Stimulated activated CD4-positive, alpha-beta T cell treated with anti-CD3 and anti-CD28 coated beads, Interleukin-2, amount 100 ng/mL, for 24 hours (primary cell): ENCODE measurements around the gene PHPT1.
"Not testable (repeated sequence)": the region's sequence is repeated elsewhere in the genome, so short reads cannot be mapped to it uniquely, and the experiment has no call there.

Experiments used
- DNase-seq, 2 donors: peaks; one replicate each; pipeline ENCODE4 v3.0.0-alpha.2; 2020

PHPT1 gene

DNA sequence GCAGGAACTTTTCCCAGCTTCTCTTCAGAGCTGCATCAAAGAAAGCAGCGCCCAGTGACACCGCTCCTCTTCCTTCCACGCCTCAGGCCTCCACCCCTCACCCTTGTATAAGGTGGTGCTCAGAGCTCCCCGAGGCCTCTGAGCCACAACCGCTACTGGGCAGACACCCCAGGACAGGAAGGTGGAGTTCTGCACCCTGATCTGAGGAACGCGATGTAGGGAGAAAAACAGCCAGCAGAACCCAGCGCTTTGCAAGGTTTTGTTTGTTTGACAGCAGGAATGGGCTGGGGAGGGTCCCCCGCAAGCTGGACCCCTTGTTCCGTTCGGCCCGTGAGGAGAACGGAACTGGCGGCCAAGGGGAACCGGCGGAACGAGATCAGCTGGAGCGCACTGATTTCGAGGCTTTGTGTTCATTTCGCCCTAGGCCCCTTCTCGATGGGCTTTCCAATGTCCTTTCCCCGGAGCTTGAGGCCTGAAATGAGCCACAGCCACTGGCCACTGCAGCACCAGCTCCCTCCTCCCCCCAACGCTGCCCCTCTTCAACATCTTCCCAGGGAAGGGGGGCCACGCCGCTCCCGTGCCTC lies 12.8 kb downstream of the PHPT1 start:
- no peak for DNase-seq

- DNase-seq: no peak
Measured at GRCh38 chr9:136862849-136863622, 13.8 kb downstream of the PHPT1 start.

GRCh38 chr9:136863623-136864273 lies 14.5 kb downstream of the PHPT1 start:
- DNase-seq: no peak

- DNase-seq: no peak
Measured at GRCh38 chr9:136865041-136865767, 16.0 kb downstream of the PHPT1 start.

DNA sequence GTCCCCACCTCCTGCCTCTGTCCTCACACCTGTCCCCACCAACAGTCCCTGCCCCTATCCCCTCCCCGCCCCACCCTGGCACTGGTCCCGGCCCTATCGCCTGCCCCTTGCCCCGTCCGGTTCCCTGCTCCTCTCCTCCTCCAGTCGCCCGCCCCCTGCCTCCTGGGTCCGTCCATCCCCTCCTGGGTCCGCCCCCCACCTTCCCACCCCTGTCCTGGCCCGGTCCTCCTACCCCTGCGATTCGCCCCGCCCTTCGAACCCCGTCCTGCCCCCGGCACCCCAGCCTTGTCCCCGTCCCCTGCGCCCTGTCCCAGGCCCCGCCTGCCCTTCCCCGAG lies 16.5 kb downstream of the PHPT1 start:
- no peak for DNase-seq

DNA sequence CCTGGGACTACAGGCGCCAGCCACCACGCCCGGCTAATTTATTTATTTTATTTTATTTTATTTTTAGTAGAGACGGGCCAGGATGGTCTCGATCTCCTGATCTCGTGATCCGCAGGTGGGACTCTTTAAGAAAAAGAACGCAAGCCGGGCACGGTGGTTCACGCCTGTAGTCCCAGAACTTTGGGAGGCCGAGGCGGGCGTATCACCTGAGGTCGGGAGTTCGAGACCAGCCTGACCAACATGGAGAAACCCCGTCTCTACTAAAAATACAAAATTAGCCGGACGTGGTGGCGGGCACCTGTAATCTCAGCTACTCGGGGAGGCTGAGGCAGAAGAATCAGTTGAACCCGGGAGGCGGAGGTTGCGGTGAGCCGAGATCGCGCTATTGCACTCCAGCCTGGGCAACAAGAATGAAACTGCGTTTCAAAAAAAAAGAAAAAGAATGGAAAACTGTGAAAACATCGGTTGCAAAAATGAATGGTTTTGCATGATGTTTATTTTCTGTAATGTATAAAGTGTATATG lies 17.8 kb downstream of the PHPT1 start:
- not testable (repeated sequence) for DNase-seq

GRCh38 chr9:136867480-136867879 lies 18.3 kb downstream of the PHPT1 start:
- DNase-seq: no peak

DNA sequence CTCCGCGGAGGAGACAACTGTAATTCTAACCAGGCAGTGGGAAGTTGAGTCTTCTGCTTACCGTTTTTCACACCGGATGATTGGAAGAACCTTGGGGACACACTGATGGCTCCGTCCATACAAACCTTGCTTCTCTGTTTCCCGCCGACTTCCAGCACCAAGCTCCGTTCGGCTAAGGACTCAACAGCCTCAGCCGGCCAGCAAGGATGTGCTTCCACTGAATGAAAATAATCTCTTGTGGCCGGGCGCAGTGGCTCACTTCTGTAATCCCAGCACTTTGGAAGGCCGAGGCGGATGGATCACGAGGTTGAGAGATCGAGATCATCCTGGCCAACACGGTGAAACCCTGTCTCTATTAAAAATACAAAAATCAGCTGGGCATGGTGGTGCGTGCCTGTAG lies 18.7 kb downstream of the PHPT1 start:
- DNase-seq: no peak

GRCh38 chr9:136868644-136869043 lies 19.4 kb downstream of the PHPT1 start:
- DNase-seq: no peak

GRCh38 chr9:136869611-136870010 lies 20.4 kb downstream of the PHPT1 start:
- not testable (repeated sequence) for DNase-seq

GRCh38 chr9:136875155-136875554 lies 25.9 kb downstream of the PHPT1 start:
- no peak for DNase-seq

- DNase-seq: no peak
Measured at GRCh38 chr9:136876476-136876875, 27.3 kb downstream of the PHPT1 start.

- no peak for DNase-seq
Measured at GRCh38 chr9:136880651-136881050, 31.4 kb downstream of the PHPT1 start.

DNA sequence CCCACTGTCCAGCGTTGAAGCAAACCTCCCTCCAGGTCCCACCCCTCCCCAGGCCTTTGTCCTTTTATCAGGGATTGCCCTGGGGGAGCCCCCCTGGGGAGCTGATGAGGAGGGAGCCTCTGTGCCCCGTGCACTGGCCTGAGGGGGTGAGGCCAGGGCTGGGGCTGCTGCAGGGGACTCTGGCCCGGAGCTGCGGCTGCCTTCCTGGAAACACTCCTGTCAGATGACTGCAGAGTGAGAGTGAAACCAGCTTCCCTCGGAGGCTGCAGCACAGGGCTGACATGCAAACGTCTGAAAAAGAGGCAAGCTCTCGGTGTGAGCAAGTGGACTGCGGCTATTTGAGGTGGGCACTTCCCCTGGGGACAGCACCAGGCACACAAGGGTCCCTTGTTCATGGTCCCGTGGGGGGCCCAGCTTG lies 32.5 kb downstream of the PHPT1 start:
- DNase-seq: peak; percentile 64 to 74

DNA sequence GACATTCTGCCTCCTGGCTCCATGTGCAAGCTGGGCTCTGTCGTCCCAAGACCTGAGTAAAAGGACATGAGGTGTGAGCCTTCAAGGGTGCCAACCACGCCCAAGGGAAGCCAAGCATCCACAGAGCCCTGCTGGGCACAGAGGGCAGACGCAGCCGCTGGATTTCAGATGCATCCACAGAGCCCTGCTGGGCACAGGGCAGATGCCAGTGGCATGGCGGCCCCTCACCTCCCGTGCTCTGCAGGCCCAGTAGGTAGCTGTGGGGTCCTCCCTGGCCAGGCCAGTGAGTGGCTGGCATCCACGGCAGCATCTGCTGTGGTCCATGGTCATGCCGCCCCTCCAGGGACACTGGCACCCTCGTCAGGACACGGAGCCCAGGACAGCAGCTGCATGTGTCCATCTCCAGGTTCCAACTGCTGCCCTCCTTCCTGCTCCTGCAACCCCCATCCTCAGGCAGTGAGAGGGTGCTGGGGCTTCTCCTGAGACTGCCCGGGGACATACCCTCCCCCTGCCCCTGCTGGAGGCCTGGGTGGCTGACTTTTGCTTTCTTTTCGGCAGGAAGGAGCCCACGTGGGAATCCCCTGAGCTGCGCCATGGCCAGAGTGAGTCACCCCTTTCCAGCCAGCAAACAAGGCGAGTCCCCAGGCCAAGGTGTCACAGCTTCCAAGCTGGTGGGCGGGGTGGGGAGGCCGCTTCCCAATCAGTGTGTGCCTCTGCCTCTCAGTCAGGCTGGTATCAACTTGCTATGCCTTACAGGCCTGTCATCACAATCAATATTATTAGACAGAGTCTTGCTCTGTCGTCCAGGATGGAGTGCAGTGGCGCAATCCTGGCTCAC lies 33.1 kb downstream of the PHPT1 start:
- peak; percentile 90 to 93 for DNase-seq

- DNase-seq: not testable (repeated sequence)
Measured at GRCh38 chr9:136882947-136883283, 33.7 kb downstream of the PHPT1 start.

DNA sequence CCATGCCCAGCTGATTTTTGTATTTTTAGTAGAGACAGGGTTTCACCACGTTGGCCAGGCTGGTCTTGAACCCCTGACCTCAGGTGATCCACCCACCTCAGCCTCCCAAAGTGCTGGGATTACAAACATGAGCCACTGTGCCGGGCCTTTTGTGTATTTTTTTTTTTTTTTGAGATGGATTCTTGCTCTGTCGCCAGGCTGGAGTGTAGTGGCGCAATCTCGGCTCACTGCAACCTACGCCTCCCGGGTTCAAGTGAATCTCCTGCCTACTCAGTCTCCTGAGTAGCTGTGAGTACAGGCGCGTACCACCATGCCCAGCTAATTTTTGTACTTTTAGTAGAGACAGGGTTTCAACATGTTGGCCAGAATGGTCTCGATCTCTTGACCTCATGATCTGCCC lies 34.5 kb downstream of the PHPT1 start:
- DNase-seq: not testable (repeated sequence)

GRCh38 chr9:136885950-136886578 lies 36.9 kb downstream of the PHPT1 start, which contains the start of gene TRAF2:
TRAF2 (plus strand) TSS chr9:136886516; CDS start chr9:136898741, 12,225 bp downstream.
- DNase-seq: peak; percentile 96 to 98

DNA sequence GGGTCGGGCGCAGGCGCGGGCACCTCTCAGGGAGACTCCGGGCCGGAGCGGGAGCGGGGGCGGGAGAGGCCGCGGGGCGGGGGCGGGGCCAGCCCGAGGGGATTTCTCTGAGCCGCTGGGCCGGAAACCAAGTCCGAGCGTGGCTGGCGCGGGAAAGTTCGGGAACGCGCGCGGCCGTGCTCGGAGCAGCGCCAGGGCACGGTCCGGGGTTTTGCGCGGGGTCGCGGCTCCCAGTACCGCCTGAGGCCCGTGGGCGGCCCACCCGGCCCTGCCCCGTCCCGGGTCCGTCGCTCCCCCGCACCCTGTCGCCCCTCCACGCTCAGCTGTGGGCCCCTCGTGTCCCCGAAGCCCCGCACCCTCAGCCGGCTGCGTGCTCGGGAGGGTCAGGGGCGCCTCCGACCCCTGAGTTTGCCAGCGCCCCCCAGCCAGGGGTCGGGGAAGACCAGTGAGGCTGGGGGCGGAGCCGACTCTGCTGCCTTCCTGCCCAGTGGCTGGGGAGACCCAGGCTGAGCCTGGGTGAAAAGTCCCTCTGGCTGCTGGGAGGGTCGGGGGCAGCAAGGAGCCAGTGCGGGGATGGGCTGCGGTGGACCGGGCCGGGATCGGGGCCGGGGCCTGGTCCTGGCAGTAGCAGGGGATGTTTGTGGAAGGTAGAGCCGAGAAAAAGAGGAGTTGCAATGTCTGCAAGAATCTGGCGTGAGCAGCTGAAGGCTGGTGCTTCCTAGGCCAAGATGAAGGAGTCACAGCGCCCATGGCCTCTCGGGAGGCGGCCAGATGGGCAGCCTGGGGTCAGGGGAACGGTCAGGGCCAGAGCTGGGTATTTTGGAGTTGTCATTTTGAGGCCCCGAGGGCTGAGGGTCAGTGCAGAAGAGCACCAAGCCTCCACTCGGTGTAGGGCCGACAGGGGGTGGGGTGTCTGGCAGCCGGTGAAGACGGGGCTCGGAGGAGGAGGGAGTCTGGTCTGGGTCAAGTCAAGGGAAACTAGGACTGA lies 37.7 kb downstream of the PHPT1 start:
- DNase-seq: peak; percentile 47 to 56

GRCh38 chr9:136888454-136888853 lies 39.2 kb downstream of the PHPT1 start:
- no peak for DNase-seq

DNA sequence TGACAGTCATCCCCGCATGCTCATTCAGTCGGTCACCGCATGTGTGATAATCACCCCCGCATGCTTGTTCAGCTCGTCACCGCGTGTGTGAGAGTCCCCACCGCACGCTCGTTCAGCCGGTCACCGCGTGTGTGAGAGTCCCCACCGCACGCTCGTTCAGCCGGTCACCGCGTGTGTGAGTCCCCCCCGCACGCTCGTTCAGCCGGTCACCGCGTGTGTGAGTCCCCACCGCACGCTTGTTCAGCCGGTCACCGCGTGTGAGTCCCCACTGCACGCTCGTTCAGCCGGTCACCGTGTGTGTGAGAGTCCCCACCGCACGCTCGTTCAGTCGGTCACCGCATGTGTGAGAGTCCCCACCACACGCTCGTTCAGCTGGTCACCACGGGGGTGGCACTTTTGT lies 40.6 kb downstream of the PHPT1 start:
- no peak for DNase-seq
